ENCODE data around the gene ARPC1A. TPM values are rescaled to one million over a fixed set of nuclear protein-coding genes. Genes with fewer than 3 reads are reported as not detected.

Gene ARPC1A
- total and polyA plus RNA-seq, 3 experiments from 2014 or later: 74.7 to 86.6 (median 86.5) TPM

- Histone ChIP-seq H3K4me1 (ENCODE audit: insufficient read depth, low read length) (peaks cover 15% of the 10 kb centered on the region), H3K36me3 (ENCODE audit: insufficient read depth, low read length) (peaks cover 72% of the 10 kb centered on the region), H3K27ac (ENCODE audit: low read depth, low read length) (peak overlapping the region; percentile 57), H3K4me3 (ENCODE audit: low read length) (peak overlapping the region; percentile 45), H3K27me3 (ENCODE audit: insufficient read depth, low read length, poor library complexity, severe bottlenecking) (no peaks in the 10 kb centered on the region), H3K9me3 (ENCODE audit: low read length) (no peaks in the 10 kb centered on the region)
- Mint-ChIP-seq H3K27ac (peak overlapping the region; percentile 43 to 97 (median 92)), H3K4me1 (peaks cover 18 to 42% (median 22%) of the 10 kb centered on the region in 3 donors), H3K4me3 (peak overlapping the region; percentile 77 to 94 (median 82)), H3K27me3 (no peaks in the 10 kb centered on the region), H3K36me3 (peaks cover 0 to 90% (median 7%) of the 10 kb centered on the region in 3 donors), H3K9me3 (no peaks in the 10 kb centered on the region)
- ChIA-PET POLR2A (interaction anchor here (0.5 to 3.4 kb wide), 9 partner anchors 8 to 1494 kb away, joined by 3 to 45 read pairs (median 5); partner anchors contain the start of genes ARPC1B, BUD31, PDAP1 and ZNF394), CTCF (interaction anchor here (0.6 to 2.8 kb wide), 7 partner anchors 9 to 52 kb away, joined by 3 to 13 read pairs (median 7); partner anchors contain the start of genes BUD31 and PDAP1)
- DNase-seq: no peak
These were observed 67.9 kb downstream of the ARPC1A start for GRCh38 chr7:99393355-99394187.

GRCh38 chr7:99394188-99394502 is 68.4 kb downstream of the ARPC1A start:
- no peak overlapping the region for H3K27ac ChIP-seq (ENCODE audit: low read depth, low read length)
- Mint-ChIP-seq H3K36me3 (peaks cover 0 to 91% (median 7%) of the 10 kb centered on the region in 3 donors), H3K4me3 (peak overlapping the region in 2 of 7 donors; percentile 57 to 87), H3K9me3 (no peaks in the 10 kb centered on the region), H3K27ac (peak overlapping the region in 6 of 8 donors; percentile 29 to 87 (median 56)), H3K4me1 (peaks cover 18 to 48% (median 25%) of the 10 kb centered on the region in 3 donors), H3K27me3 (no peaks in the 10 kb centered on the region)
- CTCF ChIA-PET: interaction anchor here (1.8 to 2.8 kb wide), 4 partner anchors 9 to 29 kb away, joined by 7 to 13 read pairs (median 9); partner anchors contain the start of genes BUD31 and PDAP1
- no peak overlapping the region for H3K4me3 ChIP-seq (ENCODE audit: low read length)
- POLR2A ChIA-PET: interaction anchor here (0.7 to 3.4 kb wide), 3 partner anchors 13 to 45 kb away, joined by 7 to 45 read pairs (median 28); partner anchors contain the start of genes ARPC1B, BUD31 and PDAP1
- H3K27me3 ChIP-seq (ENCODE audit: insufficient read depth, low read length, poor library complexity, severe bottlenecking): no peaks in the 10 kb centered on the region
- DNase-seq: no peak
- peaks cover 71% of the 10 kb centered on the region for H3K36me3 ChIP-seq (ENCODE audit: insufficient read depth, low read length)
- peaks cover 15% of the 10 kb centered on the region for H3K4me1 ChIP-seq (ENCODE audit: insufficient read depth, low read length)
- no peaks in the 10 kb centered on the region for H3K9me3 ChIP-seq (ENCODE audit: low read length)

GRCh38 chr7:99395616-99396327 is 70.1 kb downstream of the ARPC1A start:
- H3K4me1 Mint-ChIP-seq: peaks cover 18 to 55% (median 27%) of the 10 kb centered on the region in 3 donors
- POLR2A ChIA-PET: interaction anchor here (1.1 kb wide), 1 partner anchor 11 kb away, joined by 3 read pairs; no protein-coding TSS in a partner anchor
- CTCF ChIA-PET: no interaction called here
- no peak for DNase-seq
- no peak overlapping the region for H3K4me3 Mint-ChIP-seq
- Histone ChIP-seq H3K36me3 (ENCODE audit: insufficient read depth, low read length) (peaks cover 68% of the 10 kb centered on the region), H3K9me3 (ENCODE audit: low read length) (no peaks in the 10 kb centered on the region), H3K27me3 (ENCODE audit: insufficient read depth, low read length, poor library complexity, severe bottlenecking) (no peaks in the 10 kb centered on the region), H3K27ac (ENCODE audit: low read depth, low read length) (no peak overlapping the region), H3K4me1 (ENCODE audit: insufficient read depth, low read length) (peaks cover 15% of the 10 kb centered on the region), H3K4me3 (ENCODE audit: low read length) (no peak overlapping the region)
- H3K27ac Mint-ChIP-seq: peak overlapping the region in 4 of 8 donors; percentile 29 to 74 (median 64)
- no peaks in the 10 kb centered on the region for H3K27me3 Mint-ChIP-seq
- no peaks in the 10 kb centered on the region for H3K9me3 Mint-ChIP-seq
- H3K36me3 Mint-ChIP-seq: peaks cover under 1 to 92% (median 8%) of the 10 kb centered on the region in 3 donors

- no peak for DNase-seq
- peaks cover 4 to 92% (median 8%) of the 10 kb centered on the region in 3 donors for H3K36me3 Mint-ChIP-seq
- H3K27ac ChIP-seq (ENCODE audit: low read depth, low read length): no peak overlapping the region
These were observed 71.0 kb downstream of the ARPC1A start for GRCh38 chr7:99396418-99397296.

GRCh38 chr7:99397297-99397983 is 71.7 kb downstream of the ARPC1A start:
- DNase-seq: no peak
- ChIA-PET CTCF (interaction anchor here (2.2 kb wide), 1 partner anchor 11 kb away, joined by 7 read pairs; the partner anchor contains the start of genes BUD31 and PDAP1), POLR2A (no interaction called here)
- Mint-ChIP-seq H3K9me3 (no peaks in the 10 kb centered on the region), H3K4me1 (peaks cover 13 to 53% (median 29%) of the 10 kb centered on the region in 3 donors), H3K36me3 (peaks cover 4 to 90% (median 8%) of the 10 kb centered on the region in 3 donors), H3K27me3 (no peaks in the 10 kb centered on the region), H3K4me3 (no peak overlapping the region), H3K27ac (peak overlapping the region in 7 of 8 donors; percentile 3 to 87 (median 64))
- no peak overlapping the region for H3K27ac ChIP-seq (ENCODE audit: low read depth, low read length)
- no peak overlapping the region for H3K4me3 ChIP-seq (ENCODE audit: low read length)
- peaks cover 11% of the 10 kb centered on the region for H3K4me1 ChIP-seq (ENCODE audit: insufficient read depth, low read length)
- H3K9me3 ChIP-seq (ENCODE audit: low read length): no peaks in the 10 kb centered on the region
- H3K27me3 ChIP-seq (ENCODE audit: insufficient read depth, low read length, poor library complexity, severe bottlenecking): no peaks in the 10 kb centered on the region
- peaks cover 61% of the 10 kb centered on the region for H3K36me3 ChIP-seq (ENCODE audit: insufficient read depth, low read length)

More at GRCh38 chr7:99396418-99397296, 71.0 kb downstream of the ARPC1A start:
- Histone ChIP-seq H3K4me3 (ENCODE audit: low read length) (no peak overlapping the region), H3K27me3 (ENCODE audit: insufficient read depth, low read length, poor library complexity, severe bottlenecking) (no peaks in the 10 kb centered on the region), H3K9me3 (ENCODE audit: low read length) (no peaks in the 10 kb centered on the region), H3K36me3 (ENCODE audit: insufficient read depth, low read length) (peaks cover 67% of the 10 kb centered on the region), H3K4me1 (ENCODE audit: insufficient read depth, low read length) (peaks cover 15% of the 10 kb centered on the region)
- Mint-ChIP-seq H3K4me3 (no peak overlapping the region), H3K9me3 (no peaks in the 10 kb centered on the region), H3K27ac (peak overlapping the region in 3 of 8 donors; percentile 29 to 92 (median 56)), H3K4me1 (peaks cover 18 to 58% (median 29%) of the 10 kb centered on the region in 3 donors), H3K27me3 (no peaks in the 10 kb centered on the region)
- ChIA-PET POLR2A (interaction anchor here (1.1 kb wide), 1 partner anchor 10 kb away, joined by 3 read pairs; no protein-coding TSS in a partner anchor), CTCF (no interaction called here)

GRCh38 chr7:99398891-99399445 is 73.3 kb downstream of the ARPC1A start:
- peaks cover 64% of the 10 kb centered on the region for H3K36me3 ChIP-seq (ENCODE audit: insufficient read depth, low read length)
- no peak overlapping the region for H3K4me3 ChIP-seq (ENCODE audit: low read length)
- no peaks in the 10 kb centered on the region for H3K9me3 Mint-ChIP-seq
- DNase-seq: no peak
- no peaks in the 10 kb centered on the region for H3K27me3 Mint-ChIP-seq
- peak overlapping the region in 2 of 7 donors; percentile 27 to 43 for H3K4me3 Mint-ChIP-seq
- peaks cover 13 to 39% (median 25%) of the 10 kb centered on the region in 3 donors for H3K4me1 Mint-ChIP-seq
- H3K36me3 Mint-ChIP-seq: peaks cover 10 to 88% (median 13%) of the 10 kb centered on the region in 3 donors
- H3K9me3 ChIP-seq (ENCODE audit: low read length): no peaks in the 10 kb centered on the region
- no peaks in the 10 kb centered on the region for H3K4me1 ChIP-seq (ENCODE audit: insufficient read depth, low read length)
- H3K27ac ChIP-seq (ENCODE audit: low read depth, low read length): no peak overlapping the region
- POLR2A ChIA-PET: interaction anchor here (0.6 to 2.6 kb wide), 3 partner anchors 9 to 47 kb away, joined by 3 to 17 read pairs (median 5); partner anchors contain the start of genes BUD31 and PDAP1
- H3K27me3 ChIP-seq (ENCODE audit: insufficient read depth, low read length, poor library complexity, severe bottlenecking): no peaks in the 10 kb centered on the region
- CTCF ChIA-PET: interaction anchor here (0.6 to 2.2 kb wide), 5 partner anchors 9 to 34 kb away, joined by 3 to 7 read pairs (median 4); partner anchors contain the start of genes BUD31 and PDAP1
- H3K27ac Mint-ChIP-seq: peak overlapping the region in 7 of 8 donors; percentile 13 to 87 (median 81)
